NT2/D1 (cell line): ENCODE results near the gene MGAT4B.
A peak's percentile ranks its signal among the peaks of the same experiment; 100 is the strongest.

Experiments
- DNase-seq: peaks from one replicate; pipeline ENCODE4 v3.0.0-alpha.2; 2011; ENCODE audit warnings: low read depth, low spot score
- H3K27me3 ChIP-seq: 2 replicates; pipeline ENCODE4 v1.6.0; 2011; ENCODE audit warnings: mild to moderate bottlenecking; ENCODE audit not compliant: insufficient read length, insufficient read depth
- H3K36me3 ChIP-seq: 2 replicates; pipeline ENCODE4 v1.6.1; 2011; ENCODE audit warnings: mild to moderate bottlenecking, low read length, mixed read lengths; ENCODE audit not compliant: insufficient read depth, insufficient read length
- H3K4me1 ChIP-seq: 2 replicates; pipeline ENCODE4 v1.5.1; 2011; ENCODE audit not compliant: insufficient read depth, insufficient read length
- H3K4me3 ChIP-seq: 2 replicates; pipeline ENCODE4 v1.5.1; 2011; ENCODE audit warnings: low read depth; ENCODE audit not compliant: insufficient read length
- H3K9ac ChIP-seq: 2 replicates; pipeline ENCODE4 v1.6.0; 2011; ENCODE audit warnings: low read depth; ENCODE audit not compliant: insufficient read length
- H3K9me3 ChIP-seq: 2 replicates; pipeline ENCODE4 v1.5.1; 2011; ENCODE audit warnings: mild to moderate bottlenecking, low read length; ENCODE audit not compliant: insufficient read depth
- SUZ12 ChIP-seq: IDR thresholded peaks from 2 replicates; pipeline ENCODE4 v1.6.1; 2011; ENCODE audit not compliant: insufficient read length, insufficient read depth; ENCODE audit errors: extremely low read depth
- YY1 ChIP-seq: IDR thresholded peaks from 2 replicates; pipeline ENCODE4 v1.6.1; 2011; ENCODE audit not compliant: insufficient read length, insufficient read depth
- ZNF274 ChIP-seq: IDR thresholded peaks from 2 replicates; pipeline ENCODE4 v1.6.1; 2011; ENCODE audit warnings: mild to moderate bottlenecking, low read depth, low read length

MGAT4B gene

GRCh38 chr5:179815491-179816249 lies 9.0 kb upstream of the MGAT4B start:
- Histone ChIP-seq H3K9me3 (no peaks in the 10 kb centered on the region), H3K4me3 (no peak overlapping the region), H3K36me3 (peaks cover 31% of the 10 kb centered on the region), H3K9ac (no peak overlapping the region), H3K27me3 (no peaks in the 10 kb centered on the region), H3K4me1 (peaks cover 14% of the 10 kb centered on the region)
- TF ChIP-seq ZNF274 (no peak), SUZ12 (no peak), YY1 (no peak)
- DNase-seq = no peak

- Histone ChIP-seq H3K9ac (no peak overlapping the region), H3K36me3 (peaks cover 31% of the 10 kb centered on the region)
Observed at GRCh38 chr5:179814090-179814489, 7.4 kb upstream of the MGAT4B start.

GRCh38 chr5:179812997-179813607 lies 6.4 kb upstream of the MGAT4B start:
- no peak for DNase-seq
- Histone ChIP-seq H3K27me3 (no peaks in the 10 kb centered on the region), H3K4me1 (peaks cover 2% of the 10 kb centered on the region), H3K4me3 (peak overlapping the region; percentile 1), H3K9me3 (no peaks in the 10 kb centered on the region), H3K9ac (no peak overlapping the region), H3K36me3 (peaks cover 31% of the 10 kb centered on the region)
- TF ChIP-seq ZNF274 = no peak
- no peak for TF ChIP-seq SUZ12
- TF ChIP-seq YY1 = no peak

More at GRCh38 chr5:179814090-179814489, 7.4 kb upstream of the MGAT4B start:
- DNase-seq = no peak
- Histone ChIP-seq H3K9me3 (no peaks in the 10 kb centered on the region), H3K4me1 (peaks cover 6% of the 10 kb centered on the region), H3K27me3 (no peaks in the 10 kb centered on the region), H3K4me3 (no peak overlapping the region)
- TF ChIP-seq YY1 = no peak
- TF ChIP-seq ZNF274 = no peak
- no peak for TF ChIP-seq SUZ12

GRCh38 chr5:179812135-179812825 lies 5.6 kb upstream of the MGAT4B start:
- Histone ChIP-seq H3K27me3 (no peaks in the 10 kb centered on the region), H3K4me1 (peaks cover 2% of the 10 kb centered on the region), H3K36me3 (peaks cover 31% of the 10 kb centered on the region), H3K9me3 (no peaks in the 10 kb centered on the region), H3K9ac (peak overlapping the region; percentile 39), H3K4me3 (peak overlapping the region; percentile 32)
- no peak for TF ChIP-seq ZNF274
- TF ChIP-seq SUZ12 = no peak
- no peak for TF ChIP-seq YY1
- no peak for DNase-seq

- DNase-seq = no peak
- Histone ChIP-seq H3K4me1 (peaks cover 24% of the 10 kb centered on the region), H3K9me3 (no peaks in the 10 kb centered on the region), H3K9ac (peak overlapping the region; percentile 88), H3K4me3 (peak overlapping the region; percentile 75), H3K27me3 (no peaks in the 10 kb centered on the region), H3K36me3 (peaks cover 12% of the 10 kb centered on the region)
- TF ChIP-seq ZNF274 (no peak), YY1 (no peak), SUZ12 (no peak)
Observed at GRCh38 chr5:179805529-179806249, 977 bp downstream of the MGAT4B start.

- H3K4me3 ChIP-seq = peak overlapping the region; percentile 75
- H3K27me3 ChIP-seq = no peaks in the 10 kb centered on the region
- peaks cover 24% of the 10 kb centered on the region for H3K4me1 ChIP-seq
- no peaks in the 10 kb centered on the region for H3K9me3 ChIP-seq
- no peak for TF ChIP-seq YY1
- no peak for TF ChIP-seq ZNF274
- TF ChIP-seq SUZ12 = no peak
- peaks cover 17% of the 10 kb centered on the region for H3K36me3 ChIP-seq
- no peak for DNase-seq
- peak overlapping the region; percentile 81 for H3K9ac ChIP-seq
Observed at GRCh38 chr5:179805070-179805528, 1.6 kb downstream of the MGAT4B start.

- H3K27me3 ChIP-seq = no peaks in the 10 kb centered on the region
- no peak overlapping the region for H3K4me3 ChIP-seq
- no peaks in the 10 kb centered on the region for H3K9me3 ChIP-seq
- DNase-seq = no peak
- no peak for TF ChIP-seq ZNF274
- TF ChIP-seq SUZ12 = no peak
- TF ChIP-seq YY1 = no peak
- peaks cover 23% of the 10 kb centered on the region for H3K36me3 ChIP-seq
- no peak overlapping the region for H3K9ac ChIP-seq
- H3K4me1 ChIP-seq = peaks cover 26% of the 10 kb centered on the region
Observed at GRCh38 chr5:179804555-179804947, 2.1 kb downstream of the MGAT4B start.
